HG03457 (cell line): ENCODE data around the gene UBAC1.
"Not testable (repeated sequence)": the region's sequence is repeated elsewhere in the genome, so short reads cannot be mapped to it uniquely, and the experiment has no call there.

Experiments
- ATAC-seq: cut with Tn5 transposase; IDR thresholded peaks from one replicate; pipeline ENCODE4 v1.9.1; 2021; ENCODE audit warnings: moderate number of reproducible peaks; ENCODE audit not compliant: unreplicated experiment

Gene UBAC1

GRCh38 chr9:135960411-135961276, 529 bp downstream of the UBAC1 start:
- no peak for ATAC-seq

- no peak for ATAC-seq
Measured at GRCh38 chr9:135959814-135960213, 1.4 kb downstream of the UBAC1 start.

GRCh38 chr9:135958485-135958884, 2.7 kb downstream of the UBAC1 start:
- ATAC-seq = no peak

- no peak for ATAC-seq
Measured at GRCh38 chr9:135957431-135957830, 3.7 kb downstream of the UBAC1 start.

DNA sequence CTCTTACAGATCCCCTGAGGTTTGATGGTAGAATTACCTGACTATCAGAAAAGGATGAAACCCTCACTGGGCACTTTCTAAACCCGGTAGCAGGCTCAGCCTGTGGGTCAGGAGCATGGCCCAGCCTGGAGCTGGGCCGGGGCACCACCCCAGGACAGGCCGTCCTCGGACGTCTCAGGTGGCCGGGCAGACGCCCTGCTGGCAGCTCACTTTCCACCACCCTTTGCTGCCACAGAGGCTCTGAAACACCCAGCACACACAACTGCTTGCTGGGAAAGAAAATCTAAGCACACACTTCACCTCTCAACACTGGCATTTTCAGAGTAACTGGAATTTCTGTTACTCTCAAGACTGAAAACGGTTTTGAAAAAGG, 4.4 kb downstream of the UBAC1 start:
- no peak for ATAC-seq

- no peak for ATAC-seq
Measured at GRCh38 chr9:135955934-135956801, 5.0 kb downstream of the UBAC1 start.

DNA sequence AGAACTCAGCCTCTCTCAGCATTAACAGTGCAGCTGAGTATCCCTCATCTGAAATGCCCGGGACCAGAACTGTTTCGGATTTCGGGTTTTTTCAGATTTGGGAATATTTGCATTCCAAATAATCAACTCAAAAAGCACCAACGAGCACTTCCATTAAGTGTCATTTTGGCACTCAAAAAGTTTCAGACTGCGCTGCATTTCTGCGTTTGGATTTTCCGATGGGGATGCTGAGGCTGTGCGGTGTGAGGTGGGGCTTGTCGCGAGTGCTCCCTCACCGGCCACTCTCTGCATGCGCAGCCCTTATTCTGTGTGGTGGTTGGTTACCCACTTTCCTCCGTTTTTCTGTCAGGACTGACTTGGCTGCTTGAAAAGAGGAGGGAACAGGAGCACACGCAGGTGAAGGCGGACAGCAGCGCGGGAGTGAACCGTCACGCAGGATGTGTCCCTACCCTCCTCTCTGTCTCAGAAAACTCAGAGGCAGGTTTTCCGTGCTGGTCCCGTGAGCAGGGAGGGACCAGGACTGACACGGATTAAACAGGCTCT, 8.4 kb downstream of the UBAC1 start:
- ATAC-seq = no peak

GRCh38 chr9:135951889-135952663, 9.1 kb downstream of the UBAC1 start:
- ATAC-seq = no peak

GRCh38 chr9:135951310-135951709, 9.9 kb downstream of the UBAC1 start:
- ATAC-seq = not testable (repeated sequence)

DNA sequence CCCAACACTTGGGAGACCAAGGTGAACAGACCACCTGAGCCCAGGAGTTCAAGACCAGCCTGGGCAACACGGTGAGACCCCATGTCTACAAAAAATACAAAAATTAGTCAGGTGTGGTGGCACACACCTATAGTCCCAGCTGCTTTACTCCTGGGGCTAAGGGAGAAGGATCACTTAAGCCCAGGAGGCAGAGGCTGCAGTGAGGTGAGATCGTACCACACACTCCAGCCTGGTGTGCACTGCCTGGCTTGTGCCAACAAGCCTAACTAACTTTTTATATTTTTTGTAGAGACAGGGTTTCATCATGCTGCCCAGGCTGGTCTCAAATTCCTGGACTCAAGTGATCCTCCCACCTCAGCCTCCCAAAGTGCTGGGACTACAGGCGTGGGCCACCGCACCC, 10.3 kb downstream of the UBAC1 start:
- ATAC-seq = not testable (repeated sequence)

GRCh38 chr9:135950135-135950682, 11.0 kb downstream of the UBAC1 start:
- ATAC-seq = no peak

GRCh38 chr9:135949501-135950134, 11.6 kb downstream of the UBAC1 start:
- ATAC-seq = no peak

- ATAC-seq = no peak
Measured at GRCh38 chr9:135948968-135949367, 12.2 kb downstream of the UBAC1 start.

- no peak for ATAC-seq
Measured at GRCh38 chr9:135948446-135948845, 12.7 kb downstream of the UBAC1 start.

DNA sequence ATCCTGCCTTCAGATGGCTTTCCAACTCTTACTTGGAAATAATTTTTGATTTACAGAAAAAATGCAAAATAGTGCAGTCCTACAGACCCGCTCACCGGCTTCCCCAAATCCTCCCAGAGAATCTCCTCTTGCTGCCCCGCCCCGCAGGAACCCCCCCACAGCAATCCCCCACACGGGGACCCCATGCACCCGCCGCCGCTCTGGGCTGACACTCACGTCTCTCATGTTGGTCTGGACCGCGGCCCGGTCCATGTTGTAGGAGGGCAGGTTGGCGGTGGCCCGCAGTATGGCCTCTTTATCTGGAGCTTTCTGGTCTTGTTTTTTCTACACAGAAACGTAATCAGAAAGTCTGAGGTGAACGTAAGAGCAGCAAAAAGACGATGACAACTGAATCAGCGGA, 13.6 kb downstream of the UBAC1 start:
- ATAC-seq = no peak

GRCh38 chr9:135947105-135947504, 14.1 kb downstream of the UBAC1 start:
- not testable (repeated sequence) for ATAC-seq

GRCh38 chr9:135946392-135946994, 14.7 kb downstream of the UBAC1 start:
- no peak for ATAC-seq

DNA sequence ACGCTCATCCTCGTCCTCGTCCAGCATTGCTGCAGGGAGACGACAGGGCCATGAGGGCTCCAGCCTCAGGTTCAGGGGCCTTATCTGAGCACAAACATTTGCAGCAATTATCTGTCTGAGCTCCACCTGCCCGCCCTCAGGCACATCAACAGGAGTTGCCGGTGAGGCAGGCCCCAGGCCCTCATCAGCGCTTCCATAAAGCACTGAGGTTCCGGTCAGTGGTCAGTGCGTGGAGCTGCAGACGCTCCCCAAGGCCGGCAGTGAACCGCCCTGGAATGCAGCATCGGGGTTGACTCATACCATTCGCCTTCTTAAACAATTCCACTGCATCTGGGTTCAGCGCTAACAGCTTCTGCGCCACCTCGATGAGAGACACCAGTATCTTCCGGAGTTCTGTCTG, 15.2 kb downstream of the UBAC1 start:
- no peak for ATAC-seq

DNA sequence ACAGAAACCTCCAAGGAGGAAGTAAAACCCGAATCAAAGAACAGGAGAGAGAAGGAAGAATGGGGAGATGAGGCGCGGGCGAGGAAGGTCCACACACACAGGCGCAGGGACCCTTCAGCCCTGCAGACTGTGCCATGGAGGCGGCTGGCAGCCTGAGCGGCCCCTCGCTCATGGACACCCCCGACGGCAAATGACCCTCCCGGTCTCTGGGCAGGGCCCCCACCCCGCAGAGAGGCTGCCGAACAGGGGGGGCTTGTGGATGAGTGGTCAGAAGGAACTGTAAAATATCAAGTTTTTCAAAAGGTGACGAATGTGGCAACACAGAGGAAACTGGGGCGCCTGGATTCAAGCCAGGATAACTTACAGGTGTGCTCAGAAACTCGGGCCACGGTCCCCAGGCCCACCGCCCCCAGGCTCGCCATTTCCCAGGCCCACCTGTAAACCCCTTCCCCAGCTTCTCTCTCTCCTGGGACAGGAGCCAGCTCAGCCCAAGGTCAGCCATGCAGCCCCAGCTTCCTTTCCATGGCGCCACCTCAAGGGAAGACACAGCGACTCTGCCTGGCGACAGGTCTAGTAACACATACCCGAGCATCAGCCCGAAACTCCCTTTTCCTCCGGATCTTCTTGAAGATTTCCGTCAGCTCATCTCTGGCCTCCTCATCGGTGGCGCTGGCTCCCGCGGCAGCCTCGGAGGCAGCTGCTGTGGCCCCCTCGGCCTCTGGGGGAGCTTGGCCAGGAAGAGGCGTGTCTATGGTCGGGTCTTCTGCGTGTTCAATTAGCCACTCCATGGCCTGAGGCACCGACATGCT, 16.5 kb downstream of the UBAC1 start:
- no peak for ATAC-seq
